GM12891 (cell line): ENCODE measurements around the gene TCP11L2.

Experiments
- POLR2A ChIP-seq: IDR thresholded peaks from 2 replicates; pipeline ENCODE4 v1.6.1; 2011; ENCODE audit warnings: low read depth, low read length, control low read depth
- POLR2AphosphoS5 ChIP-seq: IDR thresholded peaks from 2 replicates; pipeline ENCODE4 v1.6.1; 2011; ENCODE audit warnings: low read depth, low read length, control low read depth
- TAF1 ChIP-seq: IDR thresholded peaks from 2 replicates; pipeline ENCODE4 v1.6.1; 2011; ENCODE audit warnings: low read depth, low read length, control low read depth

GRCh38 chr12:106291342-106291741, 11.2 kb upstream of the TCP11L2 start:
- TF ChIP-seq POLR2AphosphoS5 (no peak), TAF1 (no peak), POLR2A (no peak)
